ENCODE measurements around the gene NUDC. TPM values are rescaled to one million over a fixed set of nuclear protein-coding genes. Genes with fewer than 3 reads are reported as not detected.

Gene NUDC
- total and polyA plus RNA-seq, 2 of the 13 experiments (the other 11 are each of a cell fraction or from before 2014, with no cell fraction given) = 34.7 to 104 TPM

- TF ChIP-seq ZMAT3 (CRISPR knock-in tag; conservative IDR thresholded peaks at IDR 0.05) = no peak
- TF ChIP-seq, protein P1, sequence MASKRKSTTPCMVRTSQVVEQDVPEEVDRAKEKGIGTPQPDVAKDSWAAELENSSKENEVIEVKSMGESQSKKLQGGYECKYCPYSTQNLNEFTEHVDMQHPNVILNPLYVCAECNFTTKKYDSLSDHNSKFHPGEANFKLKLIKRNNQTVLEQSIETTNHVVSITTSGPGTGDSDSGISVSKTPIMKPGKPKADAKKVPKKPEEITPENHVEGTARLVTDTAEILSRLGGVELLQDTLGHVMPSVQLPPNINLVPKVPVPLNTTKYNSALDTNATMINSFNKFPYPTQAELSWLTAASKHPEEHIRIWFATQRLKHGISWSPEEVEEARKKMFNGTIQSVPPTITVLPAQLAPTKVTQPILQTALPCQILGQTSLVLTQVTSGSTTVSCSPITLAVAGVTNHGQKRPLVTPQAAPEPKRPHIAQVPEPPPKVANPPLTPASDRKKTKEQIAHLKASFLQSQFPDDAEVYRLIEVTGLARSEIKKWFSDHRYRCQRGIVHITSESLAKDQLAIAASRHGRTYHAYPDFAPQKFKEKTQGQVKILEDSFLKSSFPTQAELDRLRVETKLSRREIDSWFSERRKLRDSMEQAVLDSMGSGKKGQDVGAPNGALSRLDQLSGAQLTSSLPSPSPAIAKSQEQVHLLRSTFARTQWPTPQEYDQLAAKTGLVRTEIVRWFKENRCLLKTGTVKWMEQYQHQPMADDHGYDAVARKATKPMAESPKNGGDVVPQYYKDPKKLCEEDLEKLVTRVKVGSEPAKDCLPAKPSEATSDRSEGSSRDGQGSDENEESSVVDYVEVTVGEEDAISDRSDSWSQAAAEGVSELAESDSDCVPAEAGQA (IDR thresholded peaks at IDR 0.05; ENCODE audit: low read depth) = no peak
- TF ChIP-seq, protein P1 (CRISPR knock-in tag; IDR thresholded peaks at IDR 0.05; ENCODE audit: borderline replicate concordance) = no peak
- TF ChIP-seq ZNF891 (CRISPR knock-in tag; IDR thresholded peaks at IDR 0.05) = no peak; the same call in 1 of the 2 replicates
- no peak for TF ChIP-seq NFYC (CRISPR knock-in tag; IDR thresholded peaks at IDR 0.05)
- peak; percentile 32; the same call in 1 of the 2 replicates for TF ChIP-seq ZNF441 (CRISPR knock-in tag; IDR thresholded peaks at IDR 0.05; ENCODE audit: borderline replicate concordance)
- no peak for TF ChIP-seq PCBP1 (IDR thresholded peaks at IDR 0.05; ENCODE audit: borderline replicate concordance, low read depth, low read length)
- TF ChIP-seq ZNF546 (CRISPR knock-in tag; conservative IDR thresholded peaks at IDR 0.05) = 0 out of 2 replicates have a peak, but pooled peaks have one; percentile 57
- TF ChIP-seq, protein P2, sequence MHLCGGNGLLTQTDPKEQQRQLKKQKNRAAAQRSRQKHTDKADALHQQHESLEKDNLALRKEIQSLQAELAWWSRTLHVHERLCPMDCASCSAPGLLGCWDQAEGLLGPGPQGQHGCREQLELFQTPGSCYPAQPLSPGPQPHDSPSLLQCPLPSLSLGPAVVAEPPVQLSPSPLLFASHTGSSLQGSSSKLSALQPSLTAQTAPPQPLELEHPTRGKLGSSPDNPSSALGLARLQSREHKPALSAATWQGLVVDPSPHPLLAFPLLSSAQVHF (CRISPR knock-in tag; IDR thresholded peaks at IDR 0.05) = no peak; the same call in 1 of the 2 replicates
- TF ChIP-seq RBM39 (IDR thresholded peaks at IDR 0.05; ENCODE audit: low read depth, low read length, poor library complexity, severe bottlenecking) = no peak
- TF ChIP-seq NR2F1 (CRISPR knock-in tag; IDR thresholded peaks at IDR 0.05) = no peak
- peak; percentile 47; the same call in 1 of the 2 replicates for TF ChIP-seq POGZ (CRISPR knock-in tag; IDR thresholded peaks at IDR 0.05)
- TF ChIP-seq ZNF10 (CRISPR knock-in tag; IDR thresholded peaks at IDR 0.05; ENCODE audit: borderline replicate concordance, low read depth) = no peak
- no peak for TF ChIP-seq MAZ (IDR thresholded peaks at IDR 0.05; ENCODE audit: borderline replicate concordance, low read depth, low read length)
- TF ChIP-seq MAZ (CRISPR knock-in tag; IDR thresholded peaks at IDR 0.05; ENCODE audit: low read depth) = peak; percentile 90
- peak; percentile 70 for TF ChIP-seq ELF1 (CRISPR knock-in tag; IDR thresholded peaks at IDR 0.05)
- TF ChIP-seq ZUFSP (CRISPR knock-in tag; IDR thresholded peaks at IDR 0.05; ENCODE audit: borderline replicate concordance) = no peak
- TF ChIP-seq ZNF350 (CRISPR knock-in tag; IDR thresholded peaks at IDR 0.05; ENCODE audit: borderline replicate concordance, low read depth) = no peak
- TF ChIP-seq MED1 (CRISPR knock-in tag; IDR thresholded peaks at IDR 0.05) = no peak
Measured at GRCh38 chr1:26959722-26960624, 38.4 kb downstream of the NUDC start, which contains the start of gene KDF1 (continued).

Measured in HepG2 (cell line).